ENCODE results near the gene DMD. TPM values are rescaled to one million over a fixed set of nuclear protein-coding genes. Genes with fewer than 3 reads are reported as not detected.

DMD gene
- total RNA-seq, 1 donor from 2014 or later, result 143 TPM

DNA sequence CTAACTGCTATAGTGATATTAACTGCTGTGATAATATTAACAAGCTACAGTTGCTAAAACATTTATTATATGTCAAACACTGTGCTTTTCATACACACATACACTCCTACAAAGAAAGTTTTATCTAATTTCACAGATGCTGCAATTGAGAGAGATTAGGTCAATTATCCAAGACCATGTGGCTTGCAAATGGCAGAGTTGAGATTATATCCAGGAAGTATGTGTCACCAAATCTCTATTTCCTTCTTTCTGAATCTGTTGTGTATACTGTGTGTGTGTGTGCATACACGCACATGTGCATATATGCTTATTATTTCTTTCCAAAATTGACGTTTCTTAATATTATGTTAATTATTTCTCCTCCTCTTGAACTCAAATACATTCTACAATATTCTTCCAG is 1363.6 kb downstream of the DMD start:
- H3K4me1 ChIP-seq, result no peaks in the 10 kb centered on the region
- intact Hi-C loops (cut with micrococcal nuclease), result no loop called here

DNA sequence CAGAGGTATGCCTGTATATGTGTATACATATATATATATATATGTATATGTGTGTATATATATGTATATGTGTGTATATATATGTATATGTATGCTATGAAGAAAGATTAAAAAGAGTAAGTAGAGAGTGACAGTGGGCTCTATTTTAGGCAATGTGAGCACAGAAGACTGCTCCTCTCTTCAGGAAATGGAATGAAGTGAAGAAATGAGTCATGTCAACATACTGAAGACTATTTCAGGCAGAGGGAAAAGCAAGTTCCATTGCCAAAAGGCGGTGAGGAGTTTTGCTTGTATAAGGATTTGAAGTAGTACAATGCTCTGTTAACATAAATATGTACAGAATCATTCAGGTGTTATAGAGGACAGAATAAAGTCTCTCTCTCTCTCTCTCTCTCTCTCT is 1366.3 kb downstream of the DMD start:
- Histone ChIP-seq H3K4me1 (no peaks in the 10 kb centered on the region), H3K27me3 (ENCODE audit: low read depth) (no peaks in the 10 kb centered on the region), H3K9me3 (replicated peaks) (no peaks in the 10 kb centered on the region), H3K4me3 (no peak overlapping the region), H3K27ac (replicated peaks) (no peak overlapping the region), H3K36me3 (no peaks in the 10 kb centered on the region)
- no peak for DNase-seq
- TF ChIP-seq, protein P1, sequence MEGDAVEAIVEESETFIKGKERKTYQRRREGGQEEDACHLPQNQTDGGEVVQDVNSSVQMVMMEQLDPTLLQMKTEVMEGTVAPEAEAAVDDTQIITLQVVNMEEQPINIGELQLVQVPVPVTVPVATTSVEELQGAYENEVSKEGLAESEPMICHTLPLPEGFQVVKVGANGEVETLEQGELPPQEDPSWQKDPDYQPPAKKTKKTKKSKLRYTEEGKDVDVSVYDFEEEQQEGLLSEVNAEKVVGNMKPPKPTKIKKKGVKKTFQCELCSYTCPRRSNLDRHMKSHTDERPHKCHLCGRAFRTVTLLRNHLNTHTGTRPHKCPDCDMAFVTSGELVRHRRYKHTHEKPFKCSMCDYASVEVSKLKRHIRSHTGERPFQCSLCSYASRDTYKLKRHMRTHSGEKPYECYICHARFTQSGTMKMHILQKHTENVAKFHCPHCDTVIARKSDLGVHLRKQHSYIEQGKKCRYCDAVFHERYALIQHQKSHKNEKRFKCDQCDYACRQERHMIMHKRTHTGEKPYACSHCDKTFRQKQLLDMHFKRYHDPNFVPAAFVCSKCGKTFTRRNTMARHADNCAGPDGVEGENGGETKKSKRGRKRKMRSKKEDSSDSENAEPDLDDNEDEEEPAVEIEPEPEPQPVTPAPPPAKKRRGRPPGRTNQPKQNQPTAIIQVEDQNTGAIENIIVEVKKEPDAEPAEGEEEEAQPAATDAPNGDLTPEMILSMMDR (IDR thresholded peaks at IDR 0.05; ENCODE audit: borderline replicate concordance), result no peak
- intact Hi-C loops (cut with micrococcal nuclease), result no loop called here

More for the DNA sequence above, 1363.6 kb downstream of the DMD start:
- no peak overlapping the region for H3K27ac ChIP-seq (replicated peaks)
- H3K4me3 ChIP-seq, result no peak overlapping the region
- no peaks in the 10 kb centered on the region for H3K9me3 ChIP-seq (replicated peaks)
- TF ChIP-seq, protein P1 (IDR thresholded peaks at IDR 0.05; ENCODE audit: borderline replicate concordance), result no peak
- DNase-seq, result no peak
- no peaks in the 10 kb centered on the region for H3K27me3 ChIP-seq (ENCODE audit: low read depth)
- no peaks in the 10 kb centered on the region for H3K36me3 ChIP-seq

DNA sequence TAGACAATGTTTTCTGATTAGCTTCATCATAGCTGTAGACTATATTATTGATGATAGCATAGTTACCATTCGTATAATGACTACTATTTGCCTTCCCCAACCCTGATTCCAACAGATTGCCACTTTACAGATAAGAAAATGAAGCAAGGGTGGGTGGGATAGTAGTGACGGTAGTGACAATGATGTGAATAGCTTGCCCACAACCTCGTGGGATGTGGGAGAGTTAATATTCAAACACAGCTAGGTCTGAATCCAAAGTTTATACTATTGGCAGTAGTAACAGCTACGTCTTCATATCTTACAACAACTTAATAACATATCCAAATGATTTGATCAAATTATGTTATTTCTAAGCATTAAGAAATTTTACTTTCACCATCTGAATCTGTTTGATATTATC is 1372.7 kb downstream of the DMD start:
- no peak overlapping the region for H3K27ac ChIP-seq (replicated peaks)
- H3K9me3 ChIP-seq (replicated peaks), result no peaks in the 10 kb centered on the region
- intact Hi-C loops (cut with micrococcal nuclease), result no loop called here
- DNase-seq, result no peak
- H3K4me3 ChIP-seq, result no peak overlapping the region
- no peaks in the 10 kb centered on the region for H3K27me3 ChIP-seq (ENCODE audit: low read depth)
- H3K4me1 ChIP-seq, result no peaks in the 10 kb centered on the region
- H3K36me3 ChIP-seq, result no peaks in the 10 kb centered on the region
- TF ChIP-seq, protein P1 (IDR thresholded peaks at IDR 0.05; ENCODE audit: borderline replicate concordance), result no peak

DNA sequence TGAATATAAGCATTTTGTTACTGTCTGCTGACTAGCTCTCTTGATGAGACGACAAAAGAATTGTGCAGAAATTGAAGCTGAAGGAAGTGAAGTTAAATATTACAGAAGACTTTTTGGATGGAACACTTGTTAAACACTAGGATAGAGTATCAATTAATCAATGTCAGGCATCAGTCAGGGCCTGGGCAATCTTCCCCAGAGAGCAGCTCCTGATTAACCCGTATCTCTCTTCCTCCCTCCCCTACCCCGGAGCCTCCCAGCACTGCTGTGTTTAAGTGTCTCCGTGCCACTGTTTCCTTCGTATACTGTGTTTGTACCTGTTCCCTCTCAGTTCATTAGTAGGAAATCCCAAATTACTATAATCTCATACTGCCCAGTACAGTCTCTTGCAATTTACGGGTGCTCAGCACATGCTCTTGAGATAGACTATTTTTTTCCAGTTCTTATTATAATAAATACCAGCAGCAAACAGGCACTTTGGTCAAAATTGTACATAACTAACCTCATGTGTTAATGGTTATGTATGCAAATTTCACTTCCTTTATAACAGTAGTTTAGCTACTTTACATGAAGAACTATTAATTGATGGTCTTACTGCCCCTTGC is 1373.8 kb downstream of the DMD start:
- H3K27me3 ChIP-seq (ENCODE audit: low read depth), result no peaks in the 10 kb centered on the region
- H3K4me3 ChIP-seq, result no peak overlapping the region
- no peak overlapping the region for H3K27ac ChIP-seq (replicated peaks)
- H3K4me1 ChIP-seq, result no peaks in the 10 kb centered on the region
- intact Hi-C loops (cut with micrococcal nuclease), result no loop called here
- TF ChIP-seq, protein P1 (IDR thresholded peaks at IDR 0.05; ENCODE audit: borderline replicate concordance), result no peak
- DNase-seq, result no peak
- H3K36me3 ChIP-seq, result no peaks in the 10 kb centered on the region
- H3K9me3 ChIP-seq (replicated peaks), result no peaks in the 10 kb centered on the region

DNA sequence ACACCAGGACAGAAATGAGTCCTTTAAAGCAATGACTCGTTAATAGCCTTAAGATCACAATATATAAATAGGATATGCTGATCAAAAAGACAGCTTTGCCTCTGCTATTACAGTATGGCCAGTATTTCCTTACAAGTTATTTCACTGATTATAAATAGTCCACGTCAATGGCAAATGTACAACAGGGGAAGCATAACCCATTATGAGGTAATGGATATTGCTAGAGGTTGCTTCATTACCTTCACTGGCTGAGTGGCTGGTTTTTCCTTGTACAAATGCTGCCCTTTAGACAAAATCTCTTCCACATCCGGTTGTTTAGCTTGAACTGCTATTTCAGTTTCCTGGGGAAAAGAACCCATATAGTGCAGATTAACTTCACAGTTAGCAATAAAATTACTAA is 1374.9 kb downstream of the DMD start:
- no peak overlapping the region for H3K4me3 ChIP-seq
- H3K27ac ChIP-seq (replicated peaks), result no peak overlapping the region

More for the DNA sequence above, 1374.9 kb downstream of the DMD start:
- H3K36me3 ChIP-seq, result no peaks in the 10 kb centered on the region
- H3K9me3 ChIP-seq (replicated peaks), result no peaks in the 10 kb centered on the region
- no peak for DNase-seq
- TF ChIP-seq, protein P1 (IDR thresholded peaks at IDR 0.05; ENCODE audit: borderline replicate concordance), result no peak
- intact Hi-C loops (cut with micrococcal nuclease), result no loop called here
- no peaks in the 10 kb centered on the region for H3K4me1 ChIP-seq
- no peaks in the 10 kb centered on the region for H3K27me3 ChIP-seq (ENCODE audit: low read depth)
